ENCODE data around the gene KIF17.
A peak's percentile ranks its signal among the peaks of the same experiment; 100 is the strongest.
"Not testable (repeated sequence)": the region's sequence is repeated elsewhere in the genome, so short reads cannot be mapped to it uniquely, and the experiment has no call there.

Gene KIF17

DNA sequence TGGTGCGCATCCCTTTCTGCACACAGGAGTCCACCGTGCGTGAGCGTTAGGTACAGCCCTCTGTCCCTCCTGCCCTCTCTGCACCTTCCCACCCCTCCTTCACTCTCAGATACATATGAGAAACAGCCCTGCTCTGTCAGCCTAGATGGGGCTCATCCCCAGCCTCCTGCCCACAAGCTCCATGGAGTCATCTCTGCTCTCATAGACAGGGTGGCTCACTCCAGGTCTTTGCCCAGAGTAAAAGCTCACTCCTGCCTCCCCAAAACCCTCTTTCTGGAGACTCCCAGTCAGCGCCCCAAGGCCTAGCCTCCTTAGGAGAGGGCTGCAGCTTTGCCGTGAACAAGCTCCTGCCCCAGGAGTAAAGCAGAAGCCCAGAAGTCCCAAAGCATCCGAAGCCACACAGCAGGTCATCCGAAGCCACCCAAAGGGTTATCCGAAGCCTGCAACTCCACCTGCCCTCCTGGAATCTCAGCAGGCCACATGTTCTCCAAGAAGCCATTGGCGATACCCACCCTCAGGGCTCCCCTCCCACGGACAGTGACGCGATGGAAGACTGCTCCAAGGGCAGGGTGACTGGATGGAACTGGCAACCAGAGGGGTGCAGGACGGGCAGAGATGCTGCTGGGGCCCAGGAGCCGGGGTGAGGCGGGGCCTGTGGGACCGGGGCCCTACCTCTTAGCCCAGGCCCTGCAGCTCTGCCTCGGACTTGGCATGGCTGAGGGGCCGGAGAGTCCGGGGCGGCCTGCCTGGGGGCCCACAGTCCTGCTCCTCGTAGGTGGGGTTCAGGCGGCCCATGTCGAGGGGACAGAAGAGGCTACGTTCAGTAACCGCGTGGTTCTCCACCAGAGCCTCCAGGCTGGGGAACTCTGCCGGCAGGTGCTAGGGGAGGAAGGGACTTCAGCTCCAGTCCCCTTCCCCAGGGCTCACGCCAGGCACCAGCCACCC is 3.6 kb upstream of the KIF17 start:
- Histone ChIP-seq H3K27me3 (ENCODE audit: insufficient read depth, insufficient read length) (peaks cover 13% of the 10 kb centered on the region), H3K36me3 (ENCODE audit: insufficient read depth, insufficient read length, low read length) (no peaks in the 10 kb centered on the region), H3K4me1 (ENCODE audit: insufficient read depth, insufficient read length) (peaks cover 10% of the 10 kb centered on the region), H3K9me3 (ENCODE audit: insufficient read depth, low read length) (no peaks in the 10 kb centered on the region), H3K4me3 (ENCODE audit: insufficient read length, low read depth) (no peak overlapping the region), H3K9ac (ENCODE audit: insufficient read length, low read depth) (no peak overlapping the region)
- no peak for DNase-seq (ENCODE audit: low read depth, low spot score)
- TF ChIP-seq SUZ12 (IDR thresholded peaks at IDR 0.05; ENCODE audit: extremely low read depth, insufficient read depth, insufficient read length) (no peak), YY1 (IDR thresholded peaks at IDR 0.05; ENCODE audit: insufficient read depth, insufficient read length) (no peak), ZNF274 (IDR thresholded peaks at IDR 0.05; ENCODE audit: low read depth, low read length) (no peak)

- Histone ChIP-seq H3K4me1 (ENCODE audit: insufficient read depth, insufficient read length) (peaks cover 8% of the 10 kb centered on the region), H3K27me3 (ENCODE audit: insufficient read depth, insufficient read length) (peaks cover 13% of the 10 kb centered on the region), H3K4me3 (ENCODE audit: insufficient read length, low read depth) (no peak overlapping the region), H3K36me3 (ENCODE audit: insufficient read depth, insufficient read length, low read length) (no peaks in the 10 kb centered on the region), H3K9me3 (ENCODE audit: insufficient read depth, low read length) (no peaks in the 10 kb centered on the region), H3K9ac (ENCODE audit: insufficient read length, low read depth) (no peak overlapping the region)
- DNase-seq (ENCODE audit: low read depth, low spot score): no peak
- no peak for TF ChIP-seq SUZ12 (IDR thresholded peaks at IDR 0.05; ENCODE audit: extremely low read depth, insufficient read depth, insufficient read length)
- no peak for TF ChIP-seq YY1 (IDR thresholded peaks at IDR 0.05; ENCODE audit: insufficient read depth, insufficient read length)
- TF ChIP-seq ZNF274 (IDR thresholded peaks at IDR 0.05; ENCODE audit: low read depth, low read length): no peak
These were observed 2.9 kb upstream of the KIF17 start for GRCh38 chr1:20720631-20721091.

- H3K4me1 ChIP-seq (ENCODE audit: insufficient read depth, insufficient read length): peaks cover 5% of the 10 kb centered on the region
- no peak overlapping the region for H3K4me3 ChIP-seq (ENCODE audit: insufficient read length, low read depth)
- DNase-seq (ENCODE audit: low read depth, low spot score): no peak
- TF ChIP-seq YY1 (IDR thresholded peaks at IDR 0.05; ENCODE audit: insufficient read depth, insufficient read length): no peak
- no peak for TF ChIP-seq ZNF274 (IDR thresholded peaks at IDR 0.05; ENCODE audit: low read depth, low read length)
- no peak for TF ChIP-seq SUZ12 (IDR thresholded peaks at IDR 0.05; ENCODE audit: extremely low read depth, insufficient read depth, insufficient read length)
- H3K27me3 ChIP-seq (ENCODE audit: insufficient read depth, insufficient read length): peaks cover 13% of the 10 kb centered on the region
- H3K36me3 ChIP-seq (ENCODE audit: insufficient read depth, insufficient read length, low read length): no peaks in the 10 kb centered on the region
- no peaks in the 10 kb centered on the region for H3K9me3 ChIP-seq (ENCODE audit: insufficient read depth, low read length)
- no peak overlapping the region for H3K9ac ChIP-seq (ENCODE audit: insufficient read length, low read depth)
These were observed 2.2 kb upstream of the KIF17 start for GRCh38 chr1:20719871-20720620.

- peaks cover 5% of the 10 kb centered on the region for H3K4me1 ChIP-seq (ENCODE audit: insufficient read depth, insufficient read length)
- TF ChIP-seq SUZ12 (IDR thresholded peaks at IDR 0.05; ENCODE audit: extremely low read depth, insufficient read depth, insufficient read length) (no peak), ZNF274 (IDR thresholded peaks at IDR 0.05; ENCODE audit: low read depth, low read length) (no peak), YY1 (IDR thresholded peaks at IDR 0.05; ENCODE audit: insufficient read depth, insufficient read length) (no peak)
These were observed 1.5 kb upstream of the KIF17 start for GRCh38 chr1:20719261-20719660.

GRCh38 chr1:20718343-20718882 is 606 bp upstream of the KIF17 start:
- peak overlapping the region; percentile 43 for H3K4me3 ChIP-seq (ENCODE audit: insufficient read length, low read depth)
- not testable (repeated sequence) for H3K36me3 ChIP-seq (ENCODE audit: insufficient read depth, insufficient read length, low read length); H3K9me3 ChIP-seq (ENCODE audit: insufficient read depth, low read length); DNase-seq (ENCODE audit: low read depth, low spot score); H3K4me1 ChIP-seq (ENCODE audit: insufficient read depth, insufficient read length)
- peak overlapping the region; percentile 50 for H3K9ac ChIP-seq (ENCODE audit: insufficient read length, low read depth)
- peaks cover 13% of the 10 kb centered on the region for H3K27me3 ChIP-seq (ENCODE audit: insufficient read depth, insufficient read length)

More at GRCh38 chr1:20719261-20719660, 1.5 kb upstream of the KIF17 start:
- Histone ChIP-seq H3K36me3 (ENCODE audit: insufficient read depth, insufficient read length, low read length) (no peaks in the 10 kb centered on the region), H3K27me3 (ENCODE audit: insufficient read depth, insufficient read length) (peaks cover 13% of the 10 kb centered on the region), H3K4me3 (ENCODE audit: insufficient read length, low read depth) (no peak overlapping the region), H3K9me3 (ENCODE audit: insufficient read depth, low read length) (no peaks in the 10 kb centered on the region), H3K9ac (ENCODE audit: insufficient read length, low read depth) (no peak overlapping the region)
- no peak for DNase-seq (ENCODE audit: low read depth, low spot score)

DNA sequence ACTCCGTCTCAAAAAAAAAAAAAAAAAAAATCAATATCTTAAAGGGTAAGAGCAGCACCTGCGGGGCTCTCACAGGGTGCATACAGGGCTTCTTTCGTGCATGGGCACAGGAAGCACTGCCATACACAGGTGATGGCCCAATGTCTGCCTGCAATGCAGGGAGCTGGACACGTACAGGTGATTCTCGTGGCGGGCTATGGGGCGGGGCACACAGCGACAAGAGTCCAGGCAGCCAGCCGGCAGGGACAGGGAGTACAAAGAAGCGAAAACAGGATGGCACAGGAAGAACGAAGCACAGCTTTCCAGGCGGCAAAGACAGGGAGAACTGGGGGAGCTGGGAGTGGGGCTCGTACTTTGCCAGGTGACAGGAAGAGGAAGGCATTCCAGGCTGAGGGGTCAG is 1.6 kb downstream of the KIF17 start:
- Histone ChIP-seq H3K9me3 (ENCODE audit: insufficient read depth, low read length) (no peaks in the 10 kb centered on the region), H3K9ac (ENCODE audit: insufficient read length, low read depth) (peak overlapping the region; percentile 5), H3K4me1 (ENCODE audit: insufficient read depth, insufficient read length) (peaks cover 4% of the 10 kb centered on the region), H3K36me3 (ENCODE audit: insufficient read depth, insufficient read length, low read length) (peaks cover 9% of the 10 kb centered on the region), H3K27me3 (ENCODE audit: insufficient read depth, insufficient read length) (peaks cover 13% of the 10 kb centered on the region), H3K4me3 (ENCODE audit: insufficient read length, low read depth) (no peak overlapping the region)
- DNase-seq (ENCODE audit: low read depth, low spot score): no peak
- no peak for TF ChIP-seq SUZ12 (IDR thresholded peaks at IDR 0.05; ENCODE audit: extremely low read depth, insufficient read depth, insufficient read length)
- TF ChIP-seq ZNF274 (IDR thresholded peaks at IDR 0.05; ENCODE audit: low read depth, low read length): no peak

- DNase-seq (ENCODE audit: low read depth, low spot score): no peak
- Histone ChIP-seq H3K4me3 (ENCODE audit: insufficient read length, low read depth) (no peak overlapping the region), H3K9me3 (ENCODE audit: insufficient read depth, low read length) (no peaks in the 10 kb centered on the region), H3K9ac (ENCODE audit: insufficient read length, low read depth) (no peak overlapping the region), H3K4me1 (ENCODE audit: insufficient read depth, insufficient read length) (peaks cover 4% of the 10 kb centered on the region), H3K27me3 (ENCODE audit: insufficient read depth, insufficient read length) (peaks cover 13% of the 10 kb centered on the region), H3K36me3 (ENCODE audit: insufficient read depth, insufficient read length, low read length) (peaks cover 9% of the 10 kb centered on the region)
- TF ChIP-seq ZNF274 (IDR thresholded peaks at IDR 0.05; ENCODE audit: low read depth, low read length) (no peak), YY1 (IDR thresholded peaks at IDR 0.05; ENCODE audit: insufficient read depth, insufficient read length) (no peak), SUZ12 (IDR thresholded peaks at IDR 0.05; ENCODE audit: extremely low read depth, insufficient read depth, insufficient read length) (no peak)
These were observed 2.4 kb downstream of the KIF17 start for GRCh38 chr1:20715406-20715805.
